ENCODE results near the gene SEPTIN5.

GRCh38 chr22:19753996-19754700 is 39.8 kb downstream of the SEPTIN5 start:
- TF ChIP-seq CTCF (IDR thresholded peaks at IDR 0.05) (no peak), POLR2A (IDR thresholded peaks at IDR 0.05) (no peak)
